ENCODE results near the gene NELL2. TPM values are rescaled to one million over a fixed set of nuclear protein-coding genes. Genes with fewer than 3 reads are reported as not detected.

The NELL2 gene
- polyA plus RNA-seq, 3 donors = 0.09 to 0.98 (median 0.39) TPM

DNA sequence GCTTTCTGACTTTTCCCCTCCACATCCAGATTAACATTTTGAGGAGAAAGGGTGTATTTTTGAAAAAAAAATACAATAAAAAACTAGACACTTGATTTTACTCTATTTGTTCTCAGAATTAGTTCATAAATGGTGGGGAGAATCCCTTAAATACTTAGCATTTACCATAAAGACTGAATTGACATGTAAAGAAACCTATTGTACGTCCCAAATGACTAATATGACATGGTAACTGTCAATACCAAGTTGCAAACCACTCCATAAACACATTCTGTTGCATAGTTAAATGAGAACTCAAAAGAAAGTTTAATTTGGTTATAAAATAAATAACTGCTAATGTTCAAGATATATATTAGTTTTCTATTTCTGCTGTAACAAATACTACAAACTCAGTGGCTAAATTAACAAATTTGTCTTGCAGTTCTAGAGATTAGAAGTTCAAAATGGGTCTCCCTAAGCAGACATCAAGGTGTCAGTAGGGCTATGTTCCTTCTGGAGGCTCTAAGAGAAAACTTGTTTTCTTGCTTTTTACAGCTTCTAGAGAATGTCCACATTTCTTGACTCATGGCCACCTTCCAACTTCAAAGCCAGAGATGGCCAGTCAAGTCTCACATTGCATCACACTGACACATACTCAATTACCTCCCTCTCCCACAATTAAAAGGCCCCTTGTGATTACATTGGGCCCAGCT, 16.0 kb downstream of the NELL2 start:
- H3K4me1 Mint-ChIP-seq = no peaks in the 10 kb centered on the region
- Histone ChIP-seq H3K79me2 (ENCODE audit: insufficient read depth, low read length) (no peaks in the 10 kb centered on the region), H3K4me1 (ENCODE audit: control insufficient read depth in 1 of 2, insufficient read depth in 2 of 2, low read length in 2 of 2) (no peaks in the 10 kb centered on the region), H3K36me3 (replicated peaks in 1 of 2; ENCODE audit: control insufficient read depth in 1 of 2, insufficient read depth in 2 of 2, low read length in 2 of 2) (no peaks in the 10 kb centered on the region), H3K27me3 (ENCODE audit: control insufficient read depth in 2 of 2, insufficient read depth in 2 of 2, low read length in 2 of 2) (no peaks in the 10 kb centered on the region), H4K20me1 (ENCODE audit: insufficient read depth, low read length) (no peaks in the 10 kb centered on the region), H3K4me3 (replicated peaks in 1 of 3; ENCODE audit: low read depth in 2 of 3, low read length in 3 of 3) (no peak overlapping the region), H3K9ac (ENCODE audit: insufficient read depth, low read length, poor library complexity, severe bottlenecking) (no peak overlapping the region), H3K4me2 (replicated peaks; ENCODE audit: extremely low read depth, low read length, poor library complexity, severe bottlenecking) (no peak overlapping the region), H3K27ac (ENCODE audit: low read depth in 1 of 2, low read length in 2 of 2) (no peak overlapping the region), H2AFZ (ENCODE audit: insufficient read depth, low read depth, low read length, poor library complexity, severe bottlenecking) (no peak overlapping the region), H3K9me3 (replicated peaks in 1 of 2; ENCODE audit: control insufficient read depth in 1 of 2, insufficient read depth in 1 of 2, low read length in 2 of 2) (peaks cover 0 to 9% of the 10 kb centered on the region in 2 donors)
- no peak overlapping the region for H3K27ac Mint-ChIP-seq
- intact Hi-C loops (cut with micrococcal nuclease) = no loop called here
- H3K36me3 Mint-ChIP-seq = no peaks in the 10 kb centered on the region
- no peak for DNase-seq
- H3K9me3 Mint-ChIP-seq = peaks cover 0 to 11% (median 6%) of the 10 kb centered on the region in 7 donors
- H3K4me3 Mint-ChIP-seq = no peak overlapping the region
- WGBS (ENCODE audit: insufficient coverage) = no CpG with 5 or more reads among the region's 1 CpG
- TF ChIP-seq, protein P1, sequence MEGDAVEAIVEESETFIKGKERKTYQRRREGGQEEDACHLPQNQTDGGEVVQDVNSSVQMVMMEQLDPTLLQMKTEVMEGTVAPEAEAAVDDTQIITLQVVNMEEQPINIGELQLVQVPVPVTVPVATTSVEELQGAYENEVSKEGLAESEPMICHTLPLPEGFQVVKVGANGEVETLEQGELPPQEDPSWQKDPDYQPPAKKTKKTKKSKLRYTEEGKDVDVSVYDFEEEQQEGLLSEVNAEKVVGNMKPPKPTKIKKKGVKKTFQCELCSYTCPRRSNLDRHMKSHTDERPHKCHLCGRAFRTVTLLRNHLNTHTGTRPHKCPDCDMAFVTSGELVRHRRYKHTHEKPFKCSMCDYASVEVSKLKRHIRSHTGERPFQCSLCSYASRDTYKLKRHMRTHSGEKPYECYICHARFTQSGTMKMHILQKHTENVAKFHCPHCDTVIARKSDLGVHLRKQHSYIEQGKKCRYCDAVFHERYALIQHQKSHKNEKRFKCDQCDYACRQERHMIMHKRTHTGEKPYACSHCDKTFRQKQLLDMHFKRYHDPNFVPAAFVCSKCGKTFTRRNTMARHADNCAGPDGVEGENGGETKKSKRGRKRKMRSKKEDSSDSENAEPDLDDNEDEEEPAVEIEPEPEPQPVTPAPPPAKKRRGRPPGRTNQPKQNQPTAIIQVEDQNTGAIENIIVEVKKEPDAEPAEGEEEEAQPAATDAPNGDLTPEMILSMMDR (IDR thresholded peaks at IDR 0.05) = no peak
- no peaks in the 10 kb centered on the region for H3K27me3 Mint-ChIP-seq (ENCODE audit: low read depth in 3 of 3)

DNA sequence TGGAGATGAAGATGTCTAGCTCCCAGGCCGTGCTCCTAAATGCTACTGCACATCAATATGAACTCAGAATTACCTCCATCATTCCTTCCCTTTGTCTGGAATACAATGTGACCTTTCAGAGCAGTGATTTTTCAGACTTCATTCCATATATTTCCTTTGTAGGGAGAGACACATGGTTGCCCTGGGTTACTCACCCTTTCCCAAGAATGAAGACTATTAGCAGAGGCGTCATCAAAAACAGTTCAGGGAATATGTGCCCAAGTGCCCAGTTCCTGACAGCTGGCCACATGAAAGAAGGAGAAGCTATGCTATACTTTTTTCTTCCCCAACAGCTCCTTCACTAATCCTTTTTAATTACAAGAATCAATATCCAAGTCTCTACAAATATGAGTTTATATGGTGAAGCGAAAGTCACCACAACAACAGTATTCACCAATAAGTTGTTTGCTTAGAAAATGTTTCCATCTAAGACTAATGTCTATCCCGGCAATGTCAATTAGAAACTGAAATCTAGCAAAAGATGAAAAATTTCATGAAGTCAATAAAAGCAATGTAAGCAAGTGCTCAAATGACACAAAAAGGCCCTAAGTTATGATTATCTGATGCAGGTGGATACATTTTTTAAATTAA, 17.8 kb downstream of the NELL2 start:
- Histone ChIP-seq H2AFZ (ENCODE audit: insufficient read depth, low read depth, low read length, poor library complexity, severe bottlenecking) (no peak overlapping the region), H3K4me3 (replicated peaks in 1 of 3; ENCODE audit: low read depth in 2 of 3, low read length in 3 of 3) (no peak overlapping the region), H3K4me1 (ENCODE audit: control insufficient read depth in 1 of 2, insufficient read depth in 2 of 2, low read length in 2 of 2) (no peaks in the 10 kb centered on the region), H3K9me3 (replicated peaks in 1 of 2; ENCODE audit: control insufficient read depth in 1 of 2, insufficient read depth in 1 of 2, low read length in 2 of 2) (peaks cover 0 to 9% of the 10 kb centered on the region in 2 donors), H3K9ac (ENCODE audit: insufficient read depth, low read length, poor library complexity, severe bottlenecking) (no peak overlapping the region), H3K4me2 (replicated peaks; ENCODE audit: extremely low read depth, low read length, poor library complexity, severe bottlenecking) (no peak overlapping the region), H3K27ac (ENCODE audit: low read depth in 1 of 2, low read length in 2 of 2) (no peak overlapping the region), H3K27me3 (ENCODE audit: control insufficient read depth in 2 of 2, insufficient read depth in 2 of 2, low read length in 2 of 2) (no peaks in the 10 kb centered on the region), H4K20me1 (ENCODE audit: insufficient read depth, low read length) (no peaks in the 10 kb centered on the region), H3K79me2 (ENCODE audit: insufficient read depth, low read length) (no peaks in the 10 kb centered on the region), H3K36me3 (replicated peaks in 1 of 2; ENCODE audit: control insufficient read depth in 1 of 2, insufficient read depth in 2 of 2, low read length in 2 of 2) (no peaks in the 10 kb centered on the region)
- TF ChIP-seq, protein P1 (IDR thresholded peaks at IDR 0.05) = no peak
- H3K9me3 Mint-ChIP-seq = peaks cover 0 to 11% (median 6%) of the 10 kb centered on the region in 7 donors
- H3K27ac Mint-ChIP-seq = peak overlapping the region in 1 of 7 donors; percentile 28
- WGBS (ENCODE audit: insufficient coverage) = no CpG with 5 or more reads among the region's 4 CpGs
- intact Hi-C loops (cut with micrococcal nuclease) = no loop called here
- no peaks in the 10 kb centered on the region for H3K4me1 Mint-ChIP-seq
- H3K36me3 Mint-ChIP-seq = no peaks in the 10 kb centered on the region
- no peaks in the 10 kb centered on the region for H3K27me3 Mint-ChIP-seq (ENCODE audit: low read depth in 3 of 3)
- DNase-seq = no peak
- H3K4me3 Mint-ChIP-seq = no peak overlapping the region

Data from CD14-positive monocyte (primary cell).